Suprapubic skin (tissue), 3 donors: ENCODE results near the gene ZFP1.

Experiments used
- EP300 ChIP-seq: sonication (generic); formaldehyde crosslinking; IDR thresholded peaks from one replicate; pipeline ENCODE4 v1.6.1; 2017; ENCODE audit warnings: antibody characterized with exemption
- POLR2A ChIP-seq, 2 donors: fragments of 450-650 bp; IDR thresholded peaks; one replicate each; pipeline ENCODE4 v1.6.1; 2017; ENCODE audit warnings: antibody characterized with exemption in 2 of 2, mild to moderate bottlenecking in 2 of 2, moderate library complexity in 2 of 2
- TF ChIP-seq, protein P1 (sequence below), 2 donors: fragments of 200-600 bp in 1 of 2; fragments of 450-650 bp in 1 of 2; sonication (generic) in 1 of 2; IDR thresholded peaks; one replicate each; pipeline ENCODE4 v1.5.1; 2016 to 2019; ENCODE audit warnings: antibody characterized with exemption in 2 of 2, mild to moderate bottlenecking in 1 of 2, moderate library complexity in 1 of 2

GRCh38 chr16:75206749-75207451 is 58.6 kb downstream of the ZFP1 start, which contains the start of gene CTRB2:
- TF ChIP-seq, protein P1, sequence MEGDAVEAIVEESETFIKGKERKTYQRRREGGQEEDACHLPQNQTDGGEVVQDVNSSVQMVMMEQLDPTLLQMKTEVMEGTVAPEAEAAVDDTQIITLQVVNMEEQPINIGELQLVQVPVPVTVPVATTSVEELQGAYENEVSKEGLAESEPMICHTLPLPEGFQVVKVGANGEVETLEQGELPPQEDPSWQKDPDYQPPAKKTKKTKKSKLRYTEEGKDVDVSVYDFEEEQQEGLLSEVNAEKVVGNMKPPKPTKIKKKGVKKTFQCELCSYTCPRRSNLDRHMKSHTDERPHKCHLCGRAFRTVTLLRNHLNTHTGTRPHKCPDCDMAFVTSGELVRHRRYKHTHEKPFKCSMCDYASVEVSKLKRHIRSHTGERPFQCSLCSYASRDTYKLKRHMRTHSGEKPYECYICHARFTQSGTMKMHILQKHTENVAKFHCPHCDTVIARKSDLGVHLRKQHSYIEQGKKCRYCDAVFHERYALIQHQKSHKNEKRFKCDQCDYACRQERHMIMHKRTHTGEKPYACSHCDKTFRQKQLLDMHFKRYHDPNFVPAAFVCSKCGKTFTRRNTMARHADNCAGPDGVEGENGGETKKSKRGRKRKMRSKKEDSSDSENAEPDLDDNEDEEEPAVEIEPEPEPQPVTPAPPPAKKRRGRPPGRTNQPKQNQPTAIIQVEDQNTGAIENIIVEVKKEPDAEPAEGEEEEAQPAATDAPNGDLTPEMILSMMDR (IDR thresholded peaks at IDR 0.05) = no peak
- TF ChIP-seq EP300 (no peak), POLR2A (IDR thresholded peaks at IDR 0.05) (no peak)
